UCSD-AML1 (cell line): ENCODE measurements around the gene UQCC5.
A peak's percentile ranks its signal among the peaks of the same experiment; 100 is the strongest.
"Not testable (repeated sequence)": the region's sequence is repeated elsewhere in the genome, so short reads cannot be mapped to it uniquely, and the experiment has no call there.

ENCODE experiments used
- DNase-seq: peaks from one replicate; lab custom pipeline; 2025; ENCODE audit not compliant: unreplicated experiment; lab: John Stamatoyannopoulos, UW

The UQCC5 gene

GRCh38 chr3:52521881-52522650 lies 14.3 kb upstream of the UQCC5 start:
- DNase-seq = no peak

- no peak for DNase-seq
These were observed 13.7 kb upstream of the UQCC5 start for GRCh38 chr3:52522651-52523251.

- DNase-seq = no peak
These were observed 12.8 kb upstream of the UQCC5 start for GRCh38 chr3:52523386-52524257.

- DNase-seq = no peak
These were observed 12.1 kb upstream of the UQCC5 start for GRCh38 chr3:52524258-52524751.

- DNase-seq = no peak
These were observed 11.4 kb upstream of the UQCC5 start for GRCh38 chr3:52524752-52525679.

GRCh38 chr3:52525680-52526561 lies 10.5 kb upstream of the UQCC5 start:
- DNase-seq = no peak

- DNase-seq = not testable (repeated sequence)
These were observed 9.8 kb upstream of the UQCC5 start for GRCh38 chr3:52526671-52527038.

GRCh38 chr3:52527039-52527731 lies 9.2 kb upstream of the UQCC5 start:
- DNase-seq = no peak

- no peak for DNase-seq
These were observed 8.4 kb upstream of the UQCC5 start for GRCh38 chr3:52527732-52528585.

- DNase-seq = no peak
These were observed 7.6 kb upstream of the UQCC5 start for GRCh38 chr3:52528586-52529375.

GRCh38 chr3:52529376-52530333 lies 6.8 kb upstream of the UQCC5 start:
- DNase-seq = no peak

- no peak for DNase-seq
These were observed 5.2 kb upstream of the UQCC5 start for GRCh38 chr3:52530918-52531826.

GRCh38 chr3:52531860-52532516 lies 4.4 kb upstream of the UQCC5 start:
- DNase-seq = no peak

- DNase-seq = peak; percentile 51
These were observed 3.9 kb upstream of the UQCC5 start for GRCh38 chr3:52532517-52532837.
